Spleen (tissue), 11 donors: ENCODE data around the gene DDX60. TPM values are rescaled to one million over a fixed set of nuclear protein-coding genes. Genes with fewer than 3 reads are reported as not detected.
"Not testable (repeated sequence)": the region's sequence is repeated elsewhere in the genome, so short reads cannot be mapped to it uniquely, and the experiment has no call there.

Experiments
- DNase-seq: peaks from one replicate; pipeline ENCODE4 v3.0.0-alpha.2; 2020
- H3K27ac ChIP-seq, 8 donors: fragments of 200-600 bp; sonication (generic) in 7 of 8; 1 replicate in 4 of 8; 2 replicates in 4 of 8; pipeline versions ENCODE4 v1.5.0 to v1.8.0; 2016 to 2021; ENCODE audit warnings: inconsistent platforms in 4 of 8, mild to moderate bottlenecking in 4 of 8, moderate library complexity in 1 of 8
- H3K27me3 ChIP-seq, 7 donors: fragments of 200-600 bp; sonication (generic) in 6 of 7; replicated peaks in 1 of 7; 1 replicate in 4 of 7; 2 replicates in 3 of 7; pipeline versions ENCODE4 v1.5.0 to v1.8.0; 2016 to 2021; ENCODE audit warnings: inconsistent platforms in 3 of 7, mild to moderate bottlenecking in 1 of 7
- H3K36me3 ChIP-seq, 6 donors: fragments of 200-600 bp; sonication (generic) in 5 of 6; 1 replicate in 4 of 6; 2 replicates in 2 of 6; pipeline versions ENCODE4 v1.5.0 to v1.8.0; 2016 to 2021; ENCODE audit warnings: inconsistent platforms in 2 of 6
- H3K4me1 ChIP-seq, 6 donors: fragments of 200-600 bp; sonication (generic) in 5 of 6; 1 replicate in 3 of 6; 2 replicates in 3 of 6; pipeline versions ENCODE4 v1.5.0 to v1.8.0; 2016 to 2021; ENCODE audit warnings: inconsistent platforms in 3 of 6
- H3K4me3 ChIP-seq, 8 donors: fragments of 200-600 bp; sonication (generic) in 7 of 8; 1 replicate in 4 of 8; 2 replicates in 4 of 8; pipeline versions ENCODE4 v1.5.0 to v1.8.0; 2016 to 2021; ENCODE audit warnings: inconsistent platforms in 4 of 8, mild to moderate bottlenecking in 4 of 8, moderate library complexity in 2 of 8
- H3K9me3 ChIP-seq, 8 donors: fragments of 200-600 bp; sonication (generic) in 7 of 8; 1 replicate in 4 of 8; 2 replicates in 4 of 8; pipeline versions ENCODE4 v1.5.0 to v1.8.0; 2016 to 2021; ENCODE audit warnings: inconsistent platforms in 4 of 8
- POLR2A ChIP-seq, 3 donors: fragments of 450-650 bp; IDR thresholded peaks; one replicate each; pipeline ENCODE4 v1.5.1; 2017; ENCODE audit warnings: antibody characterized with exemption in 3 of 3, mild to moderate bottlenecking in 1 of 3
- POLR2AphosphoS5 ChIP-seq, 3 donors: sonication (generic); formaldehyde crosslinking; IDR thresholded peaks; one replicate each; pipeline ENCODE4 v1.5.1; 2017; ENCODE audit warnings: antibody characterized with exemption in 3 of 3
- WGBS, 5 donors: extraction: QIAGEN DNeasy Blood & Tissue Kit in 3 of 5; methylation state at CpG; one replicate each; pipeline versions ENCODE4 v1.1.5 to v1.1.7; 2013 to 2018; 5-methylcytosine and 5-hydroxymethylcytosine counted together
- intact Hi-C: fragments of 100-400 bp; cut with DNase I; formaldehyde crosslinking; loops from one replicate; pipeline ENCODE4 v1.15.0; 2023; ENCODE audit warnings: low total_unique reads
- polyA plus RNA-seq, 3 donors: library from polyadenylated mRNA; stranded (reverse); fragments of 200-250 nt; gene quantifications; one replicate each; pipeline ENCODE4 v1.2.1, GENCODE V29; 2013
- total RNA-seq, 7 donors: library from RNA; depleted of rRNA in 3 of 7; stranded (reverse); fragments of >200 nt in 3 of 7; fragmentation: NEBNext Ultra II Directional in 4 of 7; extraction: Animal tissue kit (Norgen Biotek cat#: 25700) in 4 of 7; gene quantifications; one replicate each; pipeline versions ENCODE4 v1.1.0 to v1.2.1, GENCODE V29; 2016 to 2021
- TF ChIP-seq, protein P1 (sequence below), 11 experiments: fragments of 200-600 bp in 7 of 11; fragments of 450-650 bp in 4 of 11; sonication (generic) in 4 of 11; IDR thresholded peaks in 8 of 11; conservative IDR thresholded peaks in 3 of 11; 1 replicate in 7 of 11; 2 replicates in 4 of 11; pipeline versions ENCODE4 v1.4.0 to v1.8.0; 2016 to 2021; ENCODE audit warnings: antibody characterized with exemption in 11 of 11, inconsistent platforms in 4 of 11, mild to moderate bottlenecking in 1 of 11
- donor health status: healthy with polysubstance abuse.
- donor health status: DM: no; HTN: no; CAD: no; lungs with moderate emphysema.
- donor health status: DM: no; HTN: no; CAD: no.
- donor health status: Bipolar disorder and iron deficiency.
- donor health status: healthy.
- donor health status: DM: no; HTN: no; CAD: no.
- donor health status: DM: yes; HTN: yes; CAD: no.

DDX60 gene
- total and polyA plus RNA-seq, 10 donors: 7.5 to 56.2 (median 38.2) TPM

DNA sequence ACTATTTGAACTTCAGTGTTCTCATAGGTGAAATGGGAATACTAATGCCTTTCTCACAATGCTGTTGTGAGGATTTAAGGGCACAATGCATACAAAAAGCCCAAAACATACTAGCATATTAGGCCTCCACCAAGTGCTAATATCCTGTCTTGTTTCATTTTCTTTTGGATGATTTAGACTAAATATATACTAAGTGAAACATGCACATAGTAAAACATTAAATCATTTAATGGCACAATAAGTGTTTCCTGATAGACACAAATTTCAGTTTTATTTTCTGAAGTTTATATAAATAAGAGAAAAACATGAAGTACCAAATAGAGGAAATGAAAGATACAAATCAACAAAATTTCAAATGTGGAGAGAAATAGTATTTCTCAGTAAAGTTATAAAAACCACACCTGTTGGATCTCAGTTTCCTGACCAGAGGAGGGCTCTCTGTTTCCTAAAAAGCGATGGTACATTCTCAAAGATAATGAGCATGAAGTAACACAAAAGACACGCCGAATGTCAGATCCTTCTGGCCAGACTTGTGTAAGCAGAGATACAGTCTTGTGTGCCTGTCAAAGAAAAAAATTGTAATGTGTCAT is 25.1 kb downstream of the DDX60 start:
- Histone ChIP-seq H3K4me1 (no peaks in the 10 kb centered on the region), H3K27ac (no peak overlapping the region), H3K27me3 (no peaks in the 10 kb centered on the region), H3K4me3 (no peak overlapping the region), H3K9me3 (no peaks in the 10 kb centered on the region), H3K36me3 (peaks cover 0 to 89% (median 19%) of the 10 kb centered on the region in 6 donors)
- TF ChIP-seq POLR2AphosphoS5 (IDR thresholded peaks at IDR 0.05) (no peak), POLR2A (IDR thresholded peaks at IDR 0.05) (no peak)
- TF ChIP-seq, protein P1, sequence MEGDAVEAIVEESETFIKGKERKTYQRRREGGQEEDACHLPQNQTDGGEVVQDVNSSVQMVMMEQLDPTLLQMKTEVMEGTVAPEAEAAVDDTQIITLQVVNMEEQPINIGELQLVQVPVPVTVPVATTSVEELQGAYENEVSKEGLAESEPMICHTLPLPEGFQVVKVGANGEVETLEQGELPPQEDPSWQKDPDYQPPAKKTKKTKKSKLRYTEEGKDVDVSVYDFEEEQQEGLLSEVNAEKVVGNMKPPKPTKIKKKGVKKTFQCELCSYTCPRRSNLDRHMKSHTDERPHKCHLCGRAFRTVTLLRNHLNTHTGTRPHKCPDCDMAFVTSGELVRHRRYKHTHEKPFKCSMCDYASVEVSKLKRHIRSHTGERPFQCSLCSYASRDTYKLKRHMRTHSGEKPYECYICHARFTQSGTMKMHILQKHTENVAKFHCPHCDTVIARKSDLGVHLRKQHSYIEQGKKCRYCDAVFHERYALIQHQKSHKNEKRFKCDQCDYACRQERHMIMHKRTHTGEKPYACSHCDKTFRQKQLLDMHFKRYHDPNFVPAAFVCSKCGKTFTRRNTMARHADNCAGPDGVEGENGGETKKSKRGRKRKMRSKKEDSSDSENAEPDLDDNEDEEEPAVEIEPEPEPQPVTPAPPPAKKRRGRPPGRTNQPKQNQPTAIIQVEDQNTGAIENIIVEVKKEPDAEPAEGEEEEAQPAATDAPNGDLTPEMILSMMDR (IDR thresholded peaks at IDR 0.05 in 8 of 11, conservative IDR thresholded peaks at IDR 0.05 in 3 of 11): no peak
- intact Hi-C loops: no loop called here
- WGBS, 5 donors: 88 to 92% (median 92%) methylated on average over 3 of the region's 3 CpGs
- DNase-seq: no peak

- Histone ChIP-seq H3K27me3 (no peaks in the 10 kb centered on the region), H3K9me3 (no peaks in the 10 kb centered on the region), H3K4me1 (no peaks in the 10 kb centered on the region), H3K4me3 (no peak overlapping the region), H3K36me3 (peaks cover 0 to 99% (median 20%) of the 10 kb centered on the region in 6 donors), H3K27ac (no peak overlapping the region)
- WGBS, 5 donors: 91 to 100% (median 98%) methylated on average over 1 of the region's 1 CpG
- no peak for TF ChIP-seq POLR2AphosphoS5 (IDR thresholded peaks at IDR 0.05)
- no peak for TF ChIP-seq POLR2A (IDR thresholded peaks at IDR 0.05)
- TF ChIP-seq, protein P1 (IDR thresholded peaks at IDR 0.05 in 8 of 11, conservative IDR thresholded peaks at IDR 0.05 in 3 of 11): no peak
- no peak for DNase-seq
- intact Hi-C loops: no loop called here
Observed at GRCh38 chr4:168291242-168291641, 27.3 kb downstream of the DDX60 start.

DNA sequence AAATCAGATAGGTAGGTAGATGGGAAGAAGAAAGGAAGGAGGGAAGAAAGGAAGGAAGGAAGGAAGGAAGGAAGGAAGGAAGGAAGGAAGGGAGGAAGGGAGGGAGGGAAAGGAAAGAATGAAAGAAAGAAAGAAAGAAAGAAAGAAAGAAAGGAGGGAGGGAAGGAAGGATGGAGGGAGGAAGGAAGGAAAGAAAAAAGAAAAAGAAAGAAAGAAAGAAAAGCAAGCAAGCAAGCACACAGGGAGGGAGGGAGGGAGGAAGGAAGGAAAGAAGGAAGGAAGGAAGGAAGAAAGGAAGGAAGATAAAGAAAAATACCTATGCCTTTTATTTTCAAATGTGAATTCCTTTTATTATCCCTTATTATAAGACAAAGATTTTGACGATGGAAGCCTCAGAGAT is 32.7 kb downstream of the DDX60 start:
- peaks cover 0 to 98% (median 22%) of the 10 kb centered on the region in 6 donors for H3K36me3 ChIP-seq
- 95 to 100% (median 96%) methylated on average over 1 of the region's 1 CpG for WGBS, 5 donors
- H3K4me3 ChIP-seq, DNase-seq, intact Hi-C loops, H3K9me3 ChIP-seq, H3K4me1 ChIP-seq, H3K27me3 ChIP-seq, H3K27ac ChIP-seq: not testable (repeated sequence)

DNA sequence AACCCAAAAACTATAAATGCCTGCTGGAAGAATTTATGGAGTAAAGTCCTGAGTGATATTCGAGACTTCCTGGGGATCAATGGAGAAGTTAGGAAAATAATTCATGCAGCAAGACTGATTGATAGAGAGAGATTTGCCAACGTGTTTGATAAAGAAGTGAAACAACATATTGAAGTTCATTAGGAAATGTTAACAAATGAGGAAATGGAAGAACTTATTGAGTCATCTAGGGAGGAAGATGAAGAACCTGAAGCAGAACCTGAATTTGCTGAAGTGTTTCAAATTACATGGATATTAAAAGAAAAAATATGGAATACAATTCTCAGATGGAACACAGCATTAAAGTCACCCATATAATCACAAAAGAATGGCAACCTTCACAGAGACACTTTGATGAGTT is 39.0 kb downstream of the DDX60 start:
- Histone ChIP-seq H3K27ac (no peak overlapping the region), H3K9me3 (no peaks in the 10 kb centered on the region), H3K36me3 (peaks cover 0 to 100% (median 58%) of the 10 kb centered on the region in 6 donors), H3K27me3 (no peaks in the 10 kb centered on the region), H3K4me1 (no peaks in the 10 kb centered on the region), H3K4me3 (no peak overlapping the region)
- DNase-seq: no peak
- intact Hi-C loops: no loop called here
- 64 to 82% (median 70%) methylated on average over 2 of the region's 2 CpGs for whole genome bisulfite sequencing, 5 donors
- TF ChIP-seq POLR2A (IDR thresholded peaks at IDR 0.05) (no peak), POLR2AphosphoS5 (IDR thresholded peaks at IDR 0.05) (no peak)
- TF ChIP-seq, protein P1 (IDR thresholded peaks at IDR 0.05 in 8 of 11, conservative IDR thresholded peaks at IDR 0.05 in 3 of 11): no peak
